A673 (cell line): ENCODE measurements around the gene MTHFD2.

Source experiments
- CTCF ChIP-seq: fragments of 300-800, 200-600 bp; sonication (generic); conservative IDR thresholded peaks from 2 replicates; pipeline ENCODE4 v1.5.1; 2017; ENCODE audit warnings: low read depth, mild to moderate bottlenecking, antibody characterized with exemption, low read length, moderate library complexity, mixed read lengths
- EZH2 ChIP-seq: fragments of 200-600 bp; sonication (generic); IDR thresholded peaks from 2 replicates; pipeline ENCODE4 v1.6.1; 2017; ENCODE audit warnings: borderline replicate concordance, low read depth, mild to moderate bottlenecking, mixed read lengths, antibody characterized with exemption, low read length; ENCODE audit not compliant: poor library complexity, severe bottlenecking

- TF ChIP-seq CTCF, result no peak
- no peak for TF ChIP-seq EZH2
Observed at GRCh38 chr2:74253306-74253970, 55.0 kb downstream of the MTHFD2 start.
